Loucy (cell line): ENCODE measurements around the gene SNIP1.

ENCODE experiments used
- H2AFZ ChIP-seq: fragments of 200-600 bp; sonication (generic); 2 replicates; pipeline ENCODE4 v1.6.0; 2016; ENCODE audit warnings: antibody characterized with exemption, mild to moderate bottlenecking, low read length, moderate library complexity
- H3F3A ChIP-seq: fragments of 200-600 bp; 2 replicates; pipeline ENCODE4 v1.6.0; 2016; ENCODE audit warnings: antibody characterized with exemption, low read depth, mild to moderate bottlenecking
- H3K27me3 ChIP-seq: fragments of 200-600 bp; sonication (generic); 2 replicates; pipeline ENCODE4 v1.6.1; 2014; ENCODE audit warnings: low read length, mild to moderate bottlenecking; ENCODE audit not compliant: insufficient read depth, poor library complexity, severe bottlenecking
- H3K36me3 ChIP-seq: fragments of 200-600 bp; sonication (generic); 2 replicates; pipeline ENCODE4 v1.6.1; 2016; ENCODE audit warnings: low read length; ENCODE audit not compliant: insufficient read depth
- H3K4me1 ChIP-seq: fragments of 200-600 bp; sonication (generic); 2 replicates; pipeline ENCODE4 v1.5.1; 2014; ENCODE audit warnings: low read length, mild to moderate bottlenecking; ENCODE audit not compliant: insufficient read depth, poor library complexity, severe bottlenecking
- H3K4me2 ChIP-seq: fragments of 200-600 bp; sonication (generic); 2 replicates; pipeline ENCODE4 v1.6.0; 2014; ENCODE audit warnings: antibody characterized with exemption, low read length, low read depth, mild to moderate bottlenecking; ENCODE audit not compliant: poor library complexity, severe bottlenecking
- H3K4me3 ChIP-seq: fragments of 200-600 bp; sonication (generic); 2 replicates; pipeline ENCODE4 v1.5.1; 2014; ENCODE audit warnings: low read length, mild to moderate bottlenecking, mixed read lengths; ENCODE audit not compliant: poor library complexity, severe bottlenecking
- H3K79me2 ChIP-seq: fragments of 200-600 bp; sonication (generic); 2 replicates; pipeline ENCODE4 v1.6.1; 2014; ENCODE audit warnings: low read length; ENCODE audit not compliant: insufficient read depth
- H3K9ac ChIP-seq: fragments of 200-600 bp; sonication (generic); 2 replicates; pipeline ENCODE4 v1.6.0; 2014; ENCODE audit warnings: mild to moderate bottlenecking, low read depth, low read length, moderate library complexity; ENCODE audit not compliant: poor library complexity, severe bottlenecking
- H3K9me2 ChIP-seq: fragments of 200-600 bp; sonication (generic); replicated peaks from 2 replicates; pipeline ENCODE4 v1.6.1; 2016; ENCODE audit warnings: low read depth, low read length, mixed read lengths
- H3K9me3 ChIP-seq: fragments of 200-600 bp; sonication (generic); 2 replicates; pipeline ENCODE4 v1.6.1; 2014; ENCODE audit warnings: mild to moderate bottlenecking, antibody characterized with exemption, low read length, low read depth; ENCODE audit not compliant: insufficient read depth
- H4K20me1 ChIP-seq: fragments of 200-600 bp; sonication (generic); 2 replicates; pipeline ENCODE4 v1.6.0; 2014; ENCODE audit warnings: antibody characterized with exemption, low read length, mild to moderate bottlenecking; ENCODE audit not compliant: insufficient read depth, poor library complexity, severe bottlenecking
- EZH2phosphoT487 ChIP-seq: fragments of 200-600 bp; IDR thresholded peaks from 2 replicates; pipeline ENCODE4 v1.6.1; 2018; ENCODE audit warnings: antibody characterized with exemption, mild to moderate bottlenecking, moderate library complexity, borderline replicate concordance
- TF ChIP-seq, protein P1 (sequence below): fragments of 200-600 bp; sonication (generic); conservative IDR thresholded peaks from 2 replicates; pipeline ENCODE4 v1.5.1; 2014; ENCODE audit warnings: mild to moderate bottlenecking, antibody characterized with exemption, low read length

Gene SNIP1

GRCh38 chr1:37557402-37557801 is 3.3 kb upstream of the SNIP1 start:
- Histone ChIP-seq H3K79me2 (peaks cover 17% of the 10 kb centered on the region), H3F3A (no peaks in the 10 kb centered on the region), H3K27me3 (peaks cover 4% of the 10 kb centered on the region), H3K9ac (no peak overlapping the region), H3K9me2 (no peaks in the 10 kb centered on the region), H2AFZ (no peak overlapping the region), H4K20me1 (peaks cover 16% of the 10 kb centered on the region), H3K4me3 (no peak overlapping the region), H3K9me3 (0 out of 2 replicates have a peak, but pooled peaks cover 3% of the 10 kb centered on the region), H3K36me3 (no peaks in the 10 kb centered on the region), H3K4me1 (peaks cover 11% of the 10 kb centered on the region), H3K4me2 (no peak overlapping the region)
- no peak for TF ChIP-seq EZH2phosphoT487

GRCh38 chr1:37556712-37557196 is 2.7 kb upstream of the SNIP1 start, which contains the start of gene DNALI1:
DNALI1 (plus strand) TSS chr1:37556940; CDS start chr1:37556995, 55 bp downstream.
- no peaks in the 10 kb centered on the region for H3F3A ChIP-seq
- no peak within 1 kb of the TSS for H3K4me3 ChIP-seq
- TF ChIP-seq, protein P1, sequence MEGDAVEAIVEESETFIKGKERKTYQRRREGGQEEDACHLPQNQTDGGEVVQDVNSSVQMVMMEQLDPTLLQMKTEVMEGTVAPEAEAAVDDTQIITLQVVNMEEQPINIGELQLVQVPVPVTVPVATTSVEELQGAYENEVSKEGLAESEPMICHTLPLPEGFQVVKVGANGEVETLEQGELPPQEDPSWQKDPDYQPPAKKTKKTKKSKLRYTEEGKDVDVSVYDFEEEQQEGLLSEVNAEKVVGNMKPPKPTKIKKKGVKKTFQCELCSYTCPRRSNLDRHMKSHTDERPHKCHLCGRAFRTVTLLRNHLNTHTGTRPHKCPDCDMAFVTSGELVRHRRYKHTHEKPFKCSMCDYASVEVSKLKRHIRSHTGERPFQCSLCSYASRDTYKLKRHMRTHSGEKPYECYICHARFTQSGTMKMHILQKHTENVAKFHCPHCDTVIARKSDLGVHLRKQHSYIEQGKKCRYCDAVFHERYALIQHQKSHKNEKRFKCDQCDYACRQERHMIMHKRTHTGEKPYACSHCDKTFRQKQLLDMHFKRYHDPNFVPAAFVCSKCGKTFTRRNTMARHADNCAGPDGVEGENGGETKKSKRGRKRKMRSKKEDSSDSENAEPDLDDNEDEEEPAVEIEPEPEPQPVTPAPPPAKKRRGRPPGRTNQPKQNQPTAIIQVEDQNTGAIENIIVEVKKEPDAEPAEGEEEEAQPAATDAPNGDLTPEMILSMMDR: no peak
- no peak for TF ChIP-seq EZH2phosphoT487
- H2AFZ ChIP-seq: no peak within 1 kb of the TSS
- 0 out of 2 replicates have a peak, but pooled peaks cover 3% of the 10 kb centered on the region for H3K9me3 ChIP-seq
- H3K36me3 ChIP-seq: no peaks in the 10 kb centered on the region
- peaks cover 17% of the 10 kb centered on the region for H3K4me1 ChIP-seq
- H3K4me2 ChIP-seq: no peak within 1 kb of the TSS
- H3K9me2 ChIP-seq: no peaks in the 10 kb centered on the region
- peaks cover 4% of the 10 kb centered on the region for H3K27me3 ChIP-seq
- no peak within 1 kb of the TSS for H3K9ac ChIP-seq
- H3K79me2 ChIP-seq: peaks cover 24% of the 10 kb centered on the region
- peaks cover 19% of the 10 kb centered on the region for H4K20me1 ChIP-seq

GRCh38 chr1:37553598-37553926 is 531 bp downstream of the SNIP1 start:
- TF ChIP-seq EZH2phosphoT487: no peak
- TF ChIP-seq, protein P1: no peak
- Histone ChIP-seq H2AFZ (peak overlapping the region; percentile 76), H3K4me1 (peaks cover 28% of the 10 kb centered on the region), H3K9me3 (0 out of 2 replicates have a peak, but pooled peaks cover 3% of the 10 kb centered on the region), H3K36me3 (peaks cover 13% of the 10 kb centered on the region; the same call in 1 of the 2 replicates), H3K9ac (peak overlapping the region; percentile 91), H3K4me2 (peak overlapping the region; percentile 89), H4K20me1 (peaks cover 26% of the 10 kb centered on the region), H3K4me3 (peak overlapping the region; percentile 91), H3F3A (no peaks in the 10 kb centered on the region), H3K9me2 (no peaks in the 10 kb centered on the region), H3K79me2 (peaks cover 52% of the 10 kb centered on the region), H3K27me3 (peaks cover 4% of the 10 kb centered on the region)

DNA sequence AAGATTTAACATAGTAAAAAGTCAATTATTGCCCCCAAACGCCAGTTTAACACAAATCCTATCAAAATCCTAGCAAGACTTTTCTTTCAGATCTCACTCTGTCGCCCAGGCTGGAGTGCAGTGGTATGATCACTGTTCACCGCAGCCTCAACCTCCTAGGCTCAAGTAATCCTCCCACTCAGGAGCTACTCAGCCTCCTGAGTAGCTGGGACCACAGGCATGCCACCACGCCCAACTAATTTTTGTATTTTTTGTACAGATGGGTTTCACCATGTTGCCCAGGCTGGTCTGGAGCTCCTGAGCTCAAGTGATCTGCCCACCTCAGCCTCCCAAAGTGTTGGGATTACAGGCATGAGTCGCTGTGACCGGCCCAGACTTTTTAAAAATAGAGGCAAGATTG is 4.8 kb downstream of the SNIP1 start:
- Histone ChIP-seq H3K4me3 (no peak overlapping the region), H3K79me2 (peaks cover 52% of the 10 kb centered on the region), H3K4me2 (peak overlapping the region; percentile 42), H3F3A (no peaks in the 10 kb centered on the region), H3K36me3 (peaks cover 39% of the 10 kb centered on the region; the same call in 1 of the 2 replicates), H3K9me2 (no peaks in the 10 kb centered on the region), H3K9me3 (no peaks in the 10 kb centered on the region), H3K9ac (peak overlapping the region; percentile 15), H3K4me1 (peaks cover 28% of the 10 kb centered on the region), H4K20me1 (peaks cover 26% of the 10 kb centered on the region), H3K27me3 (no peaks in the 10 kb centered on the region), H2AFZ (no peak overlapping the region)
- no peak for TF ChIP-seq EZH2phosphoT487
- TF ChIP-seq, protein P1: no peak
